DOHH2 (cell line): ENCODE results near the gene CHIC2.

Experiments used
- CTCF ChIP-seq: fragments of 200-600 bp; sonication (generic); IDR thresholded peaks from one replicate; pipeline ENCODE4 v1.5.1; 2014; ENCODE audit warnings: antibody characterized with exemption, mild to moderate bottlenecking, low read depth, low read length; ENCODE audit not compliant: poor library complexity, severe bottlenecking
- EZH2phosphoT487 ChIP-seq: fragments of 200-600 bp; sonication (generic); IDR thresholded peaks from 2 replicates; pipeline ENCODE4 v1.6.1; 2017; ENCODE audit warnings: borderline replicate concordance, mild to moderate bottlenecking, antibody characterized with exemption, low read length, moderate library complexity, mixed read lengths

- TF ChIP-seq CTCF (no peak), EZH2phosphoT487 (no peak)
Measured at GRCh38 chr4:54041933-54042332, 22.5 kb downstream of the CHIC2 start.
